Ovary (tissue), 9 donors: ENCODE measurements around the gene FAM163B. TPM values are rescaled to one million over a fixed set of nuclear protein-coding genes. Genes with fewer than 3 reads are reported as not detected.
"Not testable (repeated sequence)": the region's sequence is repeated elsewhere in the genome, so short reads cannot be mapped to it uniquely, and the experiment has no call there.

Source experiments
- DNase-seq, 5 donors: peaks; one replicate each; pipeline ENCODE4 v3.0.0-alpha.2; 2019 to 2020
- H3K27ac ChIP-seq, 2 donors: fragments of 200-600 bp; one replicate each; pipeline versions ENCODE4 v1.5.1 to v1.8.0; 2019 to 2022
- H3K27me3 ChIP-seq: fragments of 200-600 bp; one replicate; pipeline ENCODE4 v1.8.0; 2022
- H3K36me3 ChIP-seq: fragments of 200-600 bp; sonication (generic); one replicate; pipeline ENCODE4 v1.5.1; 2019
- H3K4me1 ChIP-seq: one replicate; pipeline ENCODE4 v1.8.1; 2013; ENCODE audit warnings: mild to moderate bottlenecking, moderate library complexity; ENCODE audit not compliant: insufficient read depth
- H3K4me3 ChIP-seq: fragments of 200-600 bp; sonication (generic); one replicate; pipeline ENCODE4 v1.5.1; 2017
- H3K9me3 ChIP-seq, 2 donors: fragments of 200-600 bp in 1 of 2; sonication (generic) in 1 of 2; one replicate each; pipeline versions ENCODE4 v1.5.1 to v1.8.1; 2013 to 2019; ENCODE audit warnings: mild to moderate bottlenecking in 1 of 2, moderate library complexity in 1 of 2
- EP300 ChIP-seq: sonication (generic); formaldehyde crosslinking; IDR thresholded peaks from one replicate; pipeline ENCODE4 v1.6.1; 2017; ENCODE audit warnings: antibody characterized with exemption
- POLR2A ChIP-seq: fragments of 450-650 bp; IDR thresholded peaks from one replicate; pipeline ENCODE4 v1.6.1; 2017; ENCODE audit warnings: antibody characterized with exemption, mild to moderate bottlenecking, moderate library complexity
- WGBS, 3 donors: extraction: QIAGEN DNeasy Blood & Tissue Kit in 1 of 3; methylation state at CpG; one replicate each; pipeline versions ENCODE4 v1.1.5 to v1.1.7; 2013 to 2017; 5-methylcytosine and 5-hydroxymethylcytosine counted together
- intact Hi-C, 4 donors: fragments of 100-400 bp; cut with DNase I; formaldehyde crosslinking; loops; one replicate each; pipeline versions ENCODE4 v1.11.0 to v1.15.1; 2022 to 2023
- polyA plus RNA-seq, 2 donors: library from polyadenylated mRNA; stranded (reverse); fragments of 200-250 nt in 1 of 2; fragments of 350-450 nt in 1 of 2; fragmentation: Illumina TruSeq in 1 of 2; extraction: RNeasy Lipid Tissue Mini Kit (QIAGEN cat#74804) in 1 of 2; gene quantifications; one replicate each; pipeline ENCODE4 v1.2.3, GENCODE V29; 2013 to 2014
- total RNA-seq, 7 donors: library from RNA; depleted of rRNA in 2 of 7; stranded (reverse); fragments of >200 nt in 2 of 7; fragmentation: NEBNext Ultra II Directional in 3 of 7; extraction: Animal tissue kit (Norgen Biotek cat#: 25700) in 3 of 7; gene quantifications; one replicate each; pipeline versions ENCODE4 v1.1.0 to v1.2.4, GENCODE V29; 2016 to 2023
- TF ChIP-seq, protein P1 (sequence below), 3 donors: fragments of 450-650 bp in 2 of 3; fragments of 200-600 bp in 1 of 3; IDR thresholded peaks; one replicate each; pipeline versions ENCODE4 v1.5.1 to v1.8.0; 2016 to 2022; ENCODE audit warnings: antibody characterized with exemption in 3 of 3, mild to moderate bottlenecking in 1 of 3
- donor health status: DM: no; HTN: no; CAD: no; lungs with moderate emphysema.
- donor health status: DM: no; HTN: no; CAD: no.
- donor health status: Bipolar disorder and iron deficiency.
- donor health status: DM: yes; HTN: yes; CAD: no.
- donor health status: DM: no; HTN: no; CAD: no.
- donor health status: DM: yes; HTN: yes; CAD: no.

FAM163B gene
- total and polyA plus RNA-seq, 9 donors: 0.21 to 0.30 TPM; not detected in 7

DNA sequence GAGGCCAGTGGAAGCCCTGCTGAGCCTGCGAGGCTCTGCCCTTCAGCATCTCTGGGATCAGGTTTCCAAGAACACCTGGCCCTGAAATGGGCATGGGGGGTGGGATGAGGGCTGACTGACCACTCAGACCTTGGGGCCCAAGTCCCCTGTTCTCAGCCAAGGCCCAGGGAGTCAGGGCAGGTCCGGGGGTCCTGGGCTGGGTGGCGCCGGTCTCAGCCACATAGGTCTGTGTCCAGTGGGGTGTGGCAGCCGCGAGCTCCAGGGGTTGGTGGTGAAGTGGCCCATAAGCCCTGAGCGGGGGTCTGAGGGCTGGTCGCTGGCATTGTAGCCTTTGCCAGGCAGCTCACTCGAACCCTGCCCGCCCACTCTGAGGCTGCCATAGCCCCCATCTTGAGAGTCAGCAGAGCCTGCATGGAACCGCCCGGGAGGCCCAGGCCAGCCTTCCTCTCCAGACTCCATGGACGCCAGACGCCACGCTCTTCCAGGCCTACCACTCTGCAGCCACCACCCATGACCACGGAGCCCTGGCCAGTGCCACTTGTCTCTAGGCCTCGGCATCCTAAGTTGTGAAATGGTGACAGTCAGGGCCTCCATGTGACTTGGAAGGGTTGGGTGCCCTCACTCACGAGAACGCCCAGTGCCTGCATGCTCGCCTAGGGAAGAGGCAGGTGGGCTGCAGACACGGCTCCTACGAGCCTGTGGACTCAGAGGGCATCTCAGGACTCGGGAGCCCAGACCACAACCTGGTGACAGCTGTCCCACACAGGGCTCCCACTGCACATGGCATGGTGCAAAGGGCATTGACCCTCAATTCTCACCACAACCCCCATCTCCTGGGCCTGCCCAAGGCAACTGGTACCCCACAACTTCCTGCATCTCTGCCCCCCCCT, 20.3 kb upstream of the FAM163B start:
- no peak for DNase-seq
- TF ChIP-seq, protein P1, sequence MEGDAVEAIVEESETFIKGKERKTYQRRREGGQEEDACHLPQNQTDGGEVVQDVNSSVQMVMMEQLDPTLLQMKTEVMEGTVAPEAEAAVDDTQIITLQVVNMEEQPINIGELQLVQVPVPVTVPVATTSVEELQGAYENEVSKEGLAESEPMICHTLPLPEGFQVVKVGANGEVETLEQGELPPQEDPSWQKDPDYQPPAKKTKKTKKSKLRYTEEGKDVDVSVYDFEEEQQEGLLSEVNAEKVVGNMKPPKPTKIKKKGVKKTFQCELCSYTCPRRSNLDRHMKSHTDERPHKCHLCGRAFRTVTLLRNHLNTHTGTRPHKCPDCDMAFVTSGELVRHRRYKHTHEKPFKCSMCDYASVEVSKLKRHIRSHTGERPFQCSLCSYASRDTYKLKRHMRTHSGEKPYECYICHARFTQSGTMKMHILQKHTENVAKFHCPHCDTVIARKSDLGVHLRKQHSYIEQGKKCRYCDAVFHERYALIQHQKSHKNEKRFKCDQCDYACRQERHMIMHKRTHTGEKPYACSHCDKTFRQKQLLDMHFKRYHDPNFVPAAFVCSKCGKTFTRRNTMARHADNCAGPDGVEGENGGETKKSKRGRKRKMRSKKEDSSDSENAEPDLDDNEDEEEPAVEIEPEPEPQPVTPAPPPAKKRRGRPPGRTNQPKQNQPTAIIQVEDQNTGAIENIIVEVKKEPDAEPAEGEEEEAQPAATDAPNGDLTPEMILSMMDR (IDR thresholded peaks at IDR 0.05): no peak
- no peak for TF ChIP-seq EP300
- intact Hi-C loops: no loop called here
- H3K4me1 ChIP-seq: no peaks in the 10 kb centered on the region
- H3K27ac ChIP-seq: no peak overlapping the region
- no peaks in the 10 kb centered on the region for H3K36me3 ChIP-seq
- WGBS, 3 donors: 87 to 89% (median 87%) methylated on average over 23 of the region's 23 CpGs
- no peaks in the 10 kb centered on the region for H3K27me3 ChIP-seq
- H3K9me3 ChIP-seq: peaks cover 0 to 8% of the 10 kb centered on the region in 2 donors
- no peak overlapping the region for H3K4me3 ChIP-seq

DNA sequence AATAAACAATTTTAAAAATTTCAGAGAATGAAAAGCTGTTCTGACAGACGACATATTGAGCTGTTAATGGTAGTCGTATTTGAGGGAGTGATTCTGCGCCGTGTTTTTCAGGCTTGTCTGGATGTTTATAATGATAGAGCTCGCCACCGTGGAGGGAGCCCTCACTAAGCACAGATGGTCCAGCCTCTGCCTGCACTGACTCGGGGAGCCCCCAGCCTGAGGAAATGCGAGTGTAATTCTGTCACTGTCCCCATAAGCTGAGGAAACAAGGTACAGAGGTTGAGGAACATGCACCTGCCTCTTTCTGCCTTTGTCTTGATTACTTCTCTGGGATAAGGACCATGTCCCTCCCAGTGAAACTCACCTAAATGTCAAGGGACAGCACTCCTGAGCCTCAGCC, 19.6 kb upstream of the FAM163B start:
- DNase-seq: no peak
- intact Hi-C loops: no loop called here

DNA sequence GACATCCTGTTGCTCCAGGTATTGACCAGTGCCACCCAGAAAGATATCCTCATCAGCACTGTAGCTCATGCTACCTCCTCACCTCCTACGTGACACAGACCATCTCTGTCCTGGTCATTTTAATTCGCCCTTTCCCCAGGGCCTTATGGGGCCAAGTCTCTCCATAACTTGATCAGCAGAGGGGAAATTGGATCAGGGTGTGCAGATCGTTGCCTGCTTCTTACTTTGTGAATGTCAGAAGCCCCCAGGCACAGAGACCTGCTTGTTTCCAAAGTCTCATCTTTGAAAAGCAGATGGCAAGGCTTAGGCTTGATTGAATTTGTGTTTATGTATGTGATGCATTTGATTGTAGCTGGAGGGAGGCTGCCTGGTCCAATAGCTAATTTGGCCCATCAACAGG, 18.2 kb upstream of the FAM163B start:
- intact Hi-C loops: no loop called here
- Histone ChIP-seq H3K27me3 (no peaks in the 10 kb centered on the region), H3K4me3 (no peak overlapping the region), H3K9me3 (peaks cover 0 to 8% of the 10 kb centered on the region in 2 donors), H3K4me1 (no peaks in the 10 kb centered on the region), H3K36me3 (no peaks in the 10 kb centered on the region), H3K27ac (no peak overlapping the region)
- 69 to 73% (median 70%) methylated on average over 3 of the region's 3 CpGs for WGBS, 3 donors
- DNase-seq: no peak
- TF ChIP-seq, protein P1 (IDR thresholded peaks at IDR 0.05): no peak
- no peak for TF ChIP-seq POLR2A
- TF ChIP-seq EP300: no peak

More for the DNA sequence above, 19.6 kb upstream of the FAM163B start:
- Histone ChIP-seq H3K4me1 (no peaks in the 10 kb centered on the region), H3K27me3 (no peaks in the 10 kb centered on the region), H3K4me3 (no peak overlapping the region), H3K36me3 (no peaks in the 10 kb centered on the region), H3K27ac (no peak overlapping the region), H3K9me3 (peaks cover 0 to 8% of the 10 kb centered on the region in 2 donors)
- TF ChIP-seq, protein P1 (IDR thresholded peaks at IDR 0.05): no peak
- TF ChIP-seq POLR2A (no peak), EP300 (no peak)
- 74 to 79% (median 74%) methylated on average over 8 of the region's 8 CpGs for WGBS, 3 donors

DNA sequence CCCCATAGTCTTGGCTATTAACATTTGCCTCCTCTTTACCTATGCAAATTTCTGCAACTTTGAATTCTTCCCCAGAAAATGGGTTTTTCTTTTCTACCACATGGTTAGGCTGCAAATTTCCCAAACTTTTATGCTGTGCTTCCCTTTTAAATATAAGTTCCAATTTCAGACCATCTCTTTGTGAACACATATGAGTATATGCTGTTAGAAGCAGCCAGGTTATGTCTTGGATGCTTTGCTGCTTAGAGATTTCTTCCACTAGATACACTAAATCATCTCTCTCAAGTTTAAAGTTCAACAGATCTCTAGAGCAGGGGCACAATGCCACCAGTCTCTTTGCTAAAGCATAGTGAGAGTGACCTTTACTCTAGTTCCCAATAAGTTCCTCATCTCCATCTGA, 16.8 kb upstream of the FAM163B start:
- H3K4me1 ChIP-seq, H3K9me3 ChIP-seq, H3K27ac ChIP-seq, DNase-seq, H3K27me3 ChIP-seq, intact Hi-C loops, H3K4me3 ChIP-seq, H3K36me3 ChIP-seq: not testable (repeated sequence)

DNA sequence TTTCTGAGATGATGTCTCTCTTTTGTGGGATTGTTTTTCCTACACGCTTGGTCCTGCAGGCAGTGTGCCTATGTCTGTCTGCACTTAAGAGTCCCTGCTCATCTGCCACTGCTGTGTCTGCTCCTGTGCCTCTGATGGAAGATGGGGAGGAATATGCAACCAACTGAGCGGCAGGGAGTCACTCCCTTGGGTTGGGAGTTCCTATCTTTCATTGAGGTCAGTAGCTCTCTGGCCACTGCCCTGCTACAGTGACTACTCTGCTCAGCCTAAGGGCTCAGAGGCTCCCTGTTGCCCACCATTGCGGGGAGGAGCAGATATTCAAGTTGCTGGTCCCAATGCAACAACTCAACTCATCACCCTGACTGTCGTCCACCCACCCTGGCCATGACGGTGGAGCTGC, 13.4 kb upstream of the FAM163B start:
- intact Hi-C loops: no loop called here
- Histone ChIP-seq H3K36me3 (no peaks in the 10 kb centered on the region), H3K27ac (no peak overlapping the region), H3K9me3 (peaks cover 0 to 8% of the 10 kb centered on the region in 2 donors), H3K4me1 (no peaks in the 10 kb centered on the region), H3K4me3 (no peak overlapping the region), H3K27me3 (no peaks in the 10 kb centered on the region)
- DNase-seq: no peak
- 58 to 66% (median 60%) methylated on average over 4 to 5 of the region's 5 CpGs for WGBS, 3 donors
- TF ChIP-seq, protein P1 (IDR thresholded peaks at IDR 0.05): no peak
- TF ChIP-seq POLR2A (no peak), EP300 (no peak)
